ENCODE data around the gene NPPC.

- TF ChIP-seq, protein P1, sequence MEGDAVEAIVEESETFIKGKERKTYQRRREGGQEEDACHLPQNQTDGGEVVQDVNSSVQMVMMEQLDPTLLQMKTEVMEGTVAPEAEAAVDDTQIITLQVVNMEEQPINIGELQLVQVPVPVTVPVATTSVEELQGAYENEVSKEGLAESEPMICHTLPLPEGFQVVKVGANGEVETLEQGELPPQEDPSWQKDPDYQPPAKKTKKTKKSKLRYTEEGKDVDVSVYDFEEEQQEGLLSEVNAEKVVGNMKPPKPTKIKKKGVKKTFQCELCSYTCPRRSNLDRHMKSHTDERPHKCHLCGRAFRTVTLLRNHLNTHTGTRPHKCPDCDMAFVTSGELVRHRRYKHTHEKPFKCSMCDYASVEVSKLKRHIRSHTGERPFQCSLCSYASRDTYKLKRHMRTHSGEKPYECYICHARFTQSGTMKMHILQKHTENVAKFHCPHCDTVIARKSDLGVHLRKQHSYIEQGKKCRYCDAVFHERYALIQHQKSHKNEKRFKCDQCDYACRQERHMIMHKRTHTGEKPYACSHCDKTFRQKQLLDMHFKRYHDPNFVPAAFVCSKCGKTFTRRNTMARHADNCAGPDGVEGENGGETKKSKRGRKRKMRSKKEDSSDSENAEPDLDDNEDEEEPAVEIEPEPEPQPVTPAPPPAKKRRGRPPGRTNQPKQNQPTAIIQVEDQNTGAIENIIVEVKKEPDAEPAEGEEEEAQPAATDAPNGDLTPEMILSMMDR (conservative IDR thresholded peaks at IDR 0.05) = no peak
- TF ChIP-seq EZH2 (IDR thresholded peaks at IDR 0.05; ENCODE audit: low read depth) = no peak
These were observed 42.6 kb upstream of the NPPC start for GRCh38 chr2:231968820-231969219.

Data from PC-9 (cell line).